ENCODE data around the gene SETD2.
"Not testable (repeated sequence)": the region's sequence is repeated elsewhere in the genome, so short reads cannot be mapped to it uniquely, and the experiment has no call there.

Gene SETD2

GRCh38 chr3:47164007-47164881 is at the start of gene SETD2:
Gene SETD2 (minus strand): TSS chr3:47164113. CDS start chr3:47163924, 189 bp downstream.
- H3K27ac Mint-ChIP-seq: peak within 1 kb of the TSS; percentile 99
- TF ChIP-seq, protein P1, sequence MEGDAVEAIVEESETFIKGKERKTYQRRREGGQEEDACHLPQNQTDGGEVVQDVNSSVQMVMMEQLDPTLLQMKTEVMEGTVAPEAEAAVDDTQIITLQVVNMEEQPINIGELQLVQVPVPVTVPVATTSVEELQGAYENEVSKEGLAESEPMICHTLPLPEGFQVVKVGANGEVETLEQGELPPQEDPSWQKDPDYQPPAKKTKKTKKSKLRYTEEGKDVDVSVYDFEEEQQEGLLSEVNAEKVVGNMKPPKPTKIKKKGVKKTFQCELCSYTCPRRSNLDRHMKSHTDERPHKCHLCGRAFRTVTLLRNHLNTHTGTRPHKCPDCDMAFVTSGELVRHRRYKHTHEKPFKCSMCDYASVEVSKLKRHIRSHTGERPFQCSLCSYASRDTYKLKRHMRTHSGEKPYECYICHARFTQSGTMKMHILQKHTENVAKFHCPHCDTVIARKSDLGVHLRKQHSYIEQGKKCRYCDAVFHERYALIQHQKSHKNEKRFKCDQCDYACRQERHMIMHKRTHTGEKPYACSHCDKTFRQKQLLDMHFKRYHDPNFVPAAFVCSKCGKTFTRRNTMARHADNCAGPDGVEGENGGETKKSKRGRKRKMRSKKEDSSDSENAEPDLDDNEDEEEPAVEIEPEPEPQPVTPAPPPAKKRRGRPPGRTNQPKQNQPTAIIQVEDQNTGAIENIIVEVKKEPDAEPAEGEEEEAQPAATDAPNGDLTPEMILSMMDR (IDR thresholded peaks at IDR 0.05): no peak
- H3K4me3 Mint-ChIP-seq: peak within 1 kb of the TSS; percentile 97
- peak; percentile 87 for DNase-seq
- no peaks in the 10 kb centered on the region for H3K9me3 Mint-ChIP-seq
- H3K27me3 Mint-ChIP-seq (ENCODE audit: low read depth, poor library complexity): no peaks in the 10 kb centered on the region
- peaks cover 10% of the 10 kb centered on the region for H3K36me3 Mint-ChIP-seq (ENCODE audit: low read depth)
- H3K4me1 Mint-ChIP-seq: peaks cover 48% of the 10 kb centered on the region

DNA sequence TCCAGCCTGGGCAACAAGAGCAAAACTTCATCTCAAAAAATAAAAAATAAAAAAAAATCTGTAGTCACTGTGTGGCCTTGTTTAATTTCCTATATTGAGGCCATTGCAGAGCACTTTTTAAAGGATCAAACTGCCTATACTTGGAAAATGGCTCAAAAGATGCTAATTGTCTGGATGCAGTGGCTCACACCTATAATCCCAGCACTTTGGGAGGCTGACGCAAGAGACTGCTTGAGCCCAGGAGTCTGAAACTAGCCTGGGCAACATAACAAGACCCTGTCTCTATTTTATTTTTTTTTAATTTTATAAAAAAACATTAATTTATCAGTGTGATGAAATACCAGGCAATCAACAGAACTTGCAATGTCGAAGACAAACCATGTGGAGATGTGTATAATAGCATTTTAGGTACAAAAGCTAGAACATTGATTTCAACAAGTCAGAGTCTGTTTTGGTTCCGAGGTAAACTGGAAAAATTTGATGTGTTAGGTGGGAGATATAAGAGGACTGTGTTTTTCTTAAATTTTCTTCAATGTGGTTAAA is 47.0 kb upstream of the SETD2 start:
- Mint-ChIP-seq H3K4me3 (no peak overlapping the region), H3K36me3 (ENCODE audit: low read depth) (no peaks in the 10 kb centered on the region), H3K4me1 (no peaks in the 10 kb centered on the region), H3K27me3 (ENCODE audit: low read depth, poor library complexity) (no peaks in the 10 kb centered on the region), H3K9me3 (no peaks in the 10 kb centered on the region), H3K27ac (no peak overlapping the region)
- no peak for DNase-seq
- TF ChIP-seq, protein P1 (IDR thresholded peaks at IDR 0.05): no peak

DNA sequence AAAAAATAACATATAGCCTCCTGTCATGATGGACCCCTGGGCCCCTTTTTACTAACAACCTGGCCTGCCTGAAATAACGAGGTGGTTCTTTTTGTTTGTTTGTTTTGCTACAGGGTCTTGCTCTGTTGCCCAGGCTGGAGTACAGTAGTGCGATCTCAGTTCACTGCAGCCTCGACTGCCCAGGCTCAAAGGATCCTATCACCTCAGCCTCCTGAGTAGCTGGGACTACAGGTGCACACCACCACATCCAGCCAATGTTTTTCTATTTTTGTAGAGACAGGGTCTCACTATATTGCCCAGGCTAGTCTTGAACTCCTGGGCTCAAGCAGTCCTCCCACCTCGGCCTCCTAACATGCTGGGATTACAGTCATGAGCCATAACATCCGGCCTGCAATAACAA is 42.1 kb upstream of the SETD2 start:
- H3K36me3 Mint-ChIP-seq (ENCODE audit: low read depth); H3K4me3 Mint-ChIP-seq; H3K9me3 Mint-ChIP-seq; DNase-seq; H3K27me3 Mint-ChIP-seq (ENCODE audit: low read depth, poor library complexity); H3K27ac Mint-ChIP-seq; H3K4me1 Mint-ChIP-seq: not testable (repeated sequence)

DNA sequence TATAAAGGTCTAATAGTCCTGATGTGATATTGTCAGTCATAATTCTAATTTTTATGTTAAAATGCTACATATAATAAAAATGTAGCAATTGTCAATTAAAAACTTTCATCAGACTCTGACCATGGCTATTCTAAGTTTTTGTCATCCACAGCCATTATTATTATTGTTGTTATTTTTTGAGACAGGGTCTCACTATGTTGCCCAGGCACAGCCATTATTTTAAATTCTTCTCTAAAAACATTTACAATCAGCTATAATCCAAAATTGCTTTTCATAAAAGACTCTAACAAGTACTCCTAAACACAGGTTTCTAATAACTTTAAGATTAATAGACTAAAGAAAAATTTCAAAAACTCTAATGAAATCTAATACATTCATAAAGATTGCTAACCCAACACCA is 41.0 kb upstream of the SETD2 start:
- Mint-ChIP-seq H3K9me3 (no peaks in the 10 kb centered on the region), H3K27me3 (ENCODE audit: low read depth, poor library complexity) (no peaks in the 10 kb centered on the region), H3K4me3 (no peak overlapping the region), H3K27ac (no peak overlapping the region), H3K4me1 (no peaks in the 10 kb centered on the region), H3K36me3 (ENCODE audit: low read depth) (no peaks in the 10 kb centered on the region)
- TF ChIP-seq, protein P1 (IDR thresholded peaks at IDR 0.05): no peak
- DNase-seq: no peak

DNA sequence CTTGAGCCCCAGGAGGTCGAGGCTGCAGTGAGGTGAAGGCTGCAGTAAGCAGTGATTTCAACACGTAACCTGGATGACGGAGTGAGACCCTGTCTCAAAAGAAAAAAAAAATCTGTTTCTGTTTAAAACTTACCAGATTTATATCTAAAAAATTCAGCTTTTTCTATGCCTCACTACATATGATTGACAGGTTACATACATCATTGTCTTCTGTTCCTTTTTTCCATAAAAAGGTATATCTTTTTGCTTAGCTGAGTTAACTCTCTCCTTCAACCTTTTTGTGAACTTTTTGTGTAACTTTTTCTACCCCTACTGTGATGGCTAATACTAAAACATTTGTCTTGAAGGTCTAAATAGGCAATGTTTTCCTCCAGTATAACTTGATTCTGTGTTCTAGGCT is 38.6 kb upstream of the SETD2 start:
- no peak for DNase-seq
- H3K4me3 Mint-ChIP-seq: no peak overlapping the region
- no peaks in the 10 kb centered on the region for H3K36me3 Mint-ChIP-seq (ENCODE audit: low read depth)
- H3K27ac Mint-ChIP-seq: no peak overlapping the region
- TF ChIP-seq, protein P1 (IDR thresholded peaks at IDR 0.05): no peak
- no peaks in the 10 kb centered on the region for H3K4me1 Mint-ChIP-seq
- no peaks in the 10 kb centered on the region for H3K9me3 Mint-ChIP-seq
- no peaks in the 10 kb centered on the region for H3K27me3 Mint-ChIP-seq (ENCODE audit: low read depth, poor library complexity)

GRCh38 chr3:47197287-47197686 is 33.4 kb upstream of the SETD2 start:
- peaks cover 6% of the 10 kb centered on the region for H3K4me1 Mint-ChIP-seq
- TF ChIP-seq, protein P1 (IDR thresholded peaks at IDR 0.05): no peak
- H3K4me3 Mint-ChIP-seq: no peak overlapping the region
- H3K27me3 Mint-ChIP-seq (ENCODE audit: low read depth, poor library complexity): no peaks in the 10 kb centered on the region
- H3K9me3 Mint-ChIP-seq: no peaks in the 10 kb centered on the region
- peaks cover 24% of the 10 kb centered on the region for H3K36me3 Mint-ChIP-seq (ENCODE audit: low read depth)
- DNase-seq: no peak
- peak overlapping the region; percentile 95 for H3K27ac Mint-ChIP-seq
